Fibroblast of skin of abdomen (primary cell): ENCODE results near the gene DCAF6.

Experiments used
- DNase-seq: peaks from one replicate; pipeline ENCODE4 v3.0.0-alpha.2; 2013

Gene DCAF6

DNA sequence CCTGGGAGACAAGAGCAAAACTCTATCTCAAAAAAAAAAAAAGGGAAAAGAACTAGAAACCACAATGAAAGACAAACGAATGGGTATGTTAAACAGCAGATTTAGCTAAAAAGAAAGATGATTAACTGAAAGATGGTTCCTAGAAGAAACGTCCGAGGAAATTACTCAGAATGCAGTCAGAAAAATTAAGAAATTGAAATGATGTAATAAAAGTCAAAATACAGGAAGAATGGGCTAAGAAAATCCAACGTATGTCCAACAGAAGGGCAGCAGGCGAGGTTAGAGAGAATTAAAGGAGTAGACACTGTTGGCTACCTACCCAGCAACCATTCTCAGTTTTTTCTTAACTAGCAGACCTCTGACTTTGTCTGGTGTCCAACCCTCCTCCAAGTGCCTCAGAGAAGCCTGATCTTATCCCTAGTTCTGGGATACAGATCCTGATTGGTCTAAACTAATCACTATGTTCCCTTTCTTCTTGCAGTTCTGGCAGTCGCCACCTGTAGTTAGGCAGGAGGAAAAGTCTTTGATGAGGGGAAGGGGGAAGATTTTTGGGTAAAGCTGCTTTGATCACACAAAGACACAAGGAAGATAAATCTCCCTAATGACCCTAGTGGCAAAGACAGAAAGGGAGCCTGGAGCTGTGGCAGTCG, 174.5 kb downstream of the DCAF6 start:
- DNase-seq = no peak

DNA sequence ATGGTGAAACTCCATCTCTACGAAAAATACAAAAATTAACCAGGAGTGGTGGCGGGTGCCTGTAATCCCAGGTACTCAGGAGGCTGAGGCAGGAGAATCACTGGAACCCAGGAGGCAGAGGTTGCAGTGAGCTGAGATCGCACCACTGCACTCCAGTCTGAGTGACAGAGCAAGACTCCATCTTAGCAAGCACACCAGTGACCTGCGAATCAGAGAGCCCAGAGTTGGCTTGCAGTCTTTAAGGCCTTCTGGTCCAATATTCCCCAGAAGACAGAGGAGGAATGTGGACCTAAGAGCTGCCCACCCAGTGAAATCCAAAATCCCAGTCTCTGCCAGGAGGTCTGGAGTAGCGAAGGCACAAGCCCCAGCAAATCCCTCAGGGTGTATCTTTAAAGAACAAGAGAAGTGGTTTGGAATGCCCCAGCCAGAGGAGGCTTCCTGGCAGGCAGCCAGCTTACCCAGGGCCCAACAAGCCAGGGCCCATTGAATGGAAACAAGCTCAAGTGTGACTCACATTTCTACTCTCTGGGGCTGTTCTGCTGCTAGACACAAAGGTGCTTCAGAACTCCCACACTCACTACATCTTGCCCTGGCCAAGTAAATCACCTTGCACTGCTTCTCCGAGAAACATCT, 176.3 kb downstream of the DCAF6 start:
- DNase-seq = peak; percentile 71

DNA sequence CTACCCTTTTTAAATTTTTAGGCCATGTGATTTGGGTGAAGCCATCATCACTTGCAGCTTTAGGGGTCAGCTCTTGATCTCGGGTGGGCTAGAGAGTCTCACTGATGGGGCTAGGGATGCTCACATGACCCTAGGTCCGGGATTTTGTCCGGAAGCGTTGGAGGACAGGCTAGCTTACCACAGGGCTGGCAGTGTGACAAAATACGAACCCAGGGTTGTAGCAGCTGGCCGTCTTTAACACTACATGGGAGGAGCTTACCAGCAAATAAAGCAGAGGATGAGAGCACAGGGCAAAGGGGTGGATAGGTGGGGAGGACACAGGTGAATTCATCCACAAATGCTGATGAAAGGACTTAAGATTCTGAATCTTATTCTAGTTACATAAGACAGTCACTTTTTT, 178.4 kb downstream of the DCAF6 start:
- no peak for DNase-seq

DNA sequence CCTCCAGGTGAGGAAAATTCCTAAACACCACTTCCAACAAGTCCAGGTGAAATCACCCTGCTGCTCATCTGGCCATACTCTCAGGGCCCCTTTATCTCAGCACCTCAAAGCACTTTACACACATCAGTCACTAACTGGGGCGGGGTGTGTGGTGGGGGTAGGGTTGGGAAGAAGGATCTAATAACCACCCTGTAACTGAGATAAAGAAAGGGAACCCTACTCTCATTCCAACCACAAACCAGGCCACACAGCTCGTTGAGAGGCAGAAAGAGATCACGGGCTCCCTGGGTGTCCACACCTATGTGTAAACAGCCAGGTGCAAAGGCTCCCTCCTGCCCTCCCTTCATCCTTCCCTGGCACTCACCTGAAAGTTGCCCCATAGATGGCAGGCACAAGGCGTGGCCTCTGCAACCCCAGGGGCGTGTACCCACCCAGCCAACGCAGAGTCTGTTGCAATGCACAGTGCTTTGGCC, 179.9 kb downstream of the DCAF6 start:
- DNase-seq = no peak

DNA sequence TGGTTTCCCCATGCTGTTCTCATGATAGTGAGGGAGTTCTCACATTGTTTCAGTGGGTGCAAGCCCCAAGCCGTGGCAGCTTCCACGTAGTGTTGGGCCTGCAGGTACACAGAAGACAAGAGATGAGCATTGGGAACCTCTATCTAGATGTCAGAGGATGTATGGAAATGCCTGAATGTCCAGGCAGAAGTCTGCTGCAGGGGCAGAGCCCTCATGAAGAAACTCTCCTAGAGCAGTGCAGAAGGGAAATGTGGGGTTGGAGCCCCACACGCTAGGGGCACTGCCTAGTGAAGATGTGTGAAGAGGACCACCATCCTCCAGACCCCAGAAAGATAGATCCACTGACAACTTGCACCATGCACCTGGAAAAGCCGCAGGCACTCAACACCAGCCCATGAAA, 183.3 kb downstream of the DCAF6 start:
- DNase-seq = no peak

DNA sequence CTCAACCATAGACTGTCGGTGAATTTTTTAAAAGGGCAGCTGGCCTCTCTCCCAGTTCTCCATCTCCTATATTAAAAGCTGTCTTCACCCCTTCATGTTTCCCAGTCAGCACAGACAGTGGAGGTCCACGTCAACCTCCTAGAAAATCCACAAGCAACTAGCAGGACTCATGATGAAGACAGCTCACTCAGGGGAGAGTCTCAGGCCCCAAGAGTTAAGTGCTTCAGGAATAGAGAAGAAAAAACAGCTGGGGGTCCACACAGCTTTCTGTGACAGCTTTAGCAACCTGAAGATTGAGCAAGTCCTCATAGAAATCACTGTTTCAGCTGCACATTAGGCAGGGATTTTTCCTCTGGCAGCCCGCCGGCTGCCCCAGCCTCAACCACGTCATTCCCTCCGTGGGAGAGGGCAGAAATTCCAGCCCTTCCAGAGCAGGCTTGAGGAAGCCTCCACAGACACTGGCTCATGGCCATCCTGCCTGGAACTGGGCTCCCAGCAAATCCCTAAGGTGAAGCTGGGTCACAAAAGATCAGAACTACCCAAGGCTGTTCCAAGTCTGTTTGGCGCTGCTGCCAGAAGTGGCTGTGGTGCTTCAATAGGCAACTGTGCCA, 185.0 kb downstream of the DCAF6 start:
- DNase-seq = peak; percentile 96

DNA sequence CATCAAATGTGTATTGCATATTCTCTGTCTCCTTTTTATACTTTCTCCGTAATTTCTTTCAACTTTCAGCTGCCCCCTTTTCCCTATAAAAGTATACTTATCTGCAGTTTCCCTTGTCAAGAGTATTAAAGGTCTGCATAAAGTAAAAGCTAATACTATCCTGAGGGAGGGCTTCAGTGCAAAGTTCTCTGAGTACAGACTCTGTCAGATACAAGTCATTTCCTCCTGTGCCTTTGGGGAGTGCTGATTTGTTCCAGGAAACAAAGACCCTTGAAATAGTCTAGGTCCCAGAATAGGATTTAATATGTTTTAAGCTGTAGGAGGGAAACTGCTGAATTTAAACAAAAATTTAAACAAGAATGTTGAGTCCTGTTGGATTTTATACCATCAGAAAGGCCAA, 188.6 kb downstream of the DCAF6 start:
- no peak for DNase-seq
